Fibroblast of lung (primary cell): Measurements from ENCODE around the gene SDCBP2. TPM values are rescaled to one million over a fixed set of nuclear protein-coding genes. Genes with fewer than 3 reads are reported as not detected.

Experiments
- DNase-seq, 2 donors: peaks; one replicate each; pipeline versions ENCODE4 v3.0.0 to v3.0.0-alpha.2; 2010; ENCODE audit warnings: low read depth in 2 of 2
- H2AFZ ChIP-seq: 2 replicates; pipeline ENCODE4 v1.5.1; 2012; ENCODE audit warnings: low read length, control low read depth, inconsistent platforms
- H3K27ac ChIP-seq: 2 replicates; pipeline ENCODE4 v1.5.1; 2011; ENCODE audit warnings: low read length, control low read depth; ENCODE audit not compliant: insufficient read depth
- H3K27me3 ChIP-seq: 2 replicates; pipeline ENCODE4 v1.5.1; 2011; ENCODE audit warnings: mild to moderate bottlenecking, low read length; ENCODE audit not compliant: control insufficient read depth, insufficient read depth
- H3K36me3 ChIP-seq: 2 replicates; pipeline ENCODE4 v1.5.1; 2011; ENCODE audit warnings: low read length; ENCODE audit not compliant: control insufficient read depth, insufficient read depth
- H3K4me1 ChIP-seq: 2 replicates; pipeline ENCODE4 v1.5.1; 2011; ENCODE audit warnings: low read length; ENCODE audit not compliant: control insufficient read depth, insufficient read depth; ENCODE audit errors: extremely low read depth
- H3K4me2 ChIP-seq: 2 replicates; pipeline ENCODE4 v1.5.1; 2011; ENCODE audit warnings: low read length, control low read depth; ENCODE audit not compliant: insufficient read depth; ENCODE audit errors: extremely low read depth
- H3K4me3 ChIP-seq, 4 experiments: fragments of 200-600 bp in 1 of 4; sonication (generic) in 1 of 4; replicated peaks in 1 of 4; 2 replicates each; pipeline ENCODE4 v1.5.1; 2011 to 2016; ENCODE audit warnings: low read length in 4 of 4, low read depth in 3 of 4, mild to moderate bottlenecking in 3 of 4, control low read depth in 2 of 4, inconsistent platforms in 1 of 4, mixed read lengths in 1 of 4; ENCODE audit not compliant: insufficient read depth in 1 of 4; ENCODE audit errors: control extremely low read depth in 1 of 4
- H3K79me2 ChIP-seq: 2 replicates; pipeline ENCODE4 v1.5.1; 2012; ENCODE audit warnings: mild to moderate bottlenecking, low read length, inconsistent platforms; ENCODE audit not compliant: control insufficient read depth, insufficient read depth
- H3K9ac ChIP-seq: 2 replicates; pipeline ENCODE4 v1.5.1; 2011; ENCODE audit warnings: mild to moderate bottlenecking, low read length, control low read depth; ENCODE audit not compliant: insufficient read depth
- H3K9me3 ChIP-seq: 2 replicates; pipeline ENCODE4 v1.5.1; 2012; ENCODE audit warnings: low read depth, low read length; ENCODE audit not compliant: control insufficient read depth, insufficient read depth
- H4K20me1 ChIP-seq: 2 replicates; pipeline ENCODE4 v1.5.1; 2011; ENCODE audit warnings: low read length; ENCODE audit not compliant: control insufficient read depth, insufficient read depth; ENCODE audit errors: extremely low read depth
- EZH2 ChIP-seq: IDR thresholded peaks from 2 replicates; pipeline ENCODE4 v1.5.1; 2012; ENCODE audit warnings: low read length, control low read depth, mild to moderate bottlenecking; ENCODE audit errors: missing control alignments
- polyA plus RNA-seq, 2 donors: library from polyadenylated mRNA; depleted of rRNA in 1 of 2; stranded (reverse) in 1 of 2; unstranded in 1 of 2; fragments of >200 nt; gene quantifications; 2 replicates each; pipeline ENCODE4 v1.2.1, GENCODE V29; 2011 to 2012; ENCODE audit warnings: missing spikeins in 1 of 2
- total RNA-seq: library from RNA; depleted of rRNA; stranded (reverse); fragments of >200 nt; gene quantifications from 2 replicates; pipeline ENCODE4 v1.2.1, GENCODE V29; 2014
- TF ChIP-seq, protein P1 (sequence below), 2 donors: IDR thresholded peaks in 1 of 2; conservative IDR thresholded peaks in 1 of 2; 1 replicate in 1 of 2; 2 replicates in 1 of 2; pipeline ENCODE4 v1.5.1; 2011 to 2012; ENCODE audit warnings: low read length in 2 of 2, control low read depth in 1 of 2, inconsistent platforms in 1 of 2, low read depth in 1 of 2, mild to moderate bottlenecking in 1 of 2

Gene SDCBP2
- total and polyA plus RNA-seq, 2 donors (not counting 1 experiment from before 2014, with no cell fraction given): 0.78 to 2.1 TPM

DNA sequence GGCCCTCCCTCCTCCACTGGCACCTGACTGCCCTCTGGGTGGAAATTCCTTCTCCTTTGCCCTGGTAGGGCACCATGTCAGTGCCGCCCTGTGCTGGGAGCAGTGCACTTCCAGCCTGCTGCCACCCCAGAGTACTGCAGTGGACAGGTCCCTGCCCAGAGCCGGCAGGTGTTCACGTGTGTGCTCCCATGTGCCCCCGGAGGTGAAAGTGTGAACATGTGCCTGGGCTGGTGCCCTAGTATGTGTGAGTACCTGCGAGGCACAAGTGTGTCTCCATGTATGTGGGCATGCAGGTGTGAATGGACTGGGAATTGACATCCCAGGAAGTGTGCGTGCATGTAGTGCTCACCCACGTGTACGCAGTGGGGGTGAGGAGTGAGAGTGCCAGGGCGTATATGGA, 29.4 kb downstream of the SDCBP2 start:
- TF ChIP-seq, protein P1, sequence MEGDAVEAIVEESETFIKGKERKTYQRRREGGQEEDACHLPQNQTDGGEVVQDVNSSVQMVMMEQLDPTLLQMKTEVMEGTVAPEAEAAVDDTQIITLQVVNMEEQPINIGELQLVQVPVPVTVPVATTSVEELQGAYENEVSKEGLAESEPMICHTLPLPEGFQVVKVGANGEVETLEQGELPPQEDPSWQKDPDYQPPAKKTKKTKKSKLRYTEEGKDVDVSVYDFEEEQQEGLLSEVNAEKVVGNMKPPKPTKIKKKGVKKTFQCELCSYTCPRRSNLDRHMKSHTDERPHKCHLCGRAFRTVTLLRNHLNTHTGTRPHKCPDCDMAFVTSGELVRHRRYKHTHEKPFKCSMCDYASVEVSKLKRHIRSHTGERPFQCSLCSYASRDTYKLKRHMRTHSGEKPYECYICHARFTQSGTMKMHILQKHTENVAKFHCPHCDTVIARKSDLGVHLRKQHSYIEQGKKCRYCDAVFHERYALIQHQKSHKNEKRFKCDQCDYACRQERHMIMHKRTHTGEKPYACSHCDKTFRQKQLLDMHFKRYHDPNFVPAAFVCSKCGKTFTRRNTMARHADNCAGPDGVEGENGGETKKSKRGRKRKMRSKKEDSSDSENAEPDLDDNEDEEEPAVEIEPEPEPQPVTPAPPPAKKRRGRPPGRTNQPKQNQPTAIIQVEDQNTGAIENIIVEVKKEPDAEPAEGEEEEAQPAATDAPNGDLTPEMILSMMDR (conservative IDR thresholded peaks at IDR 0.05 in 1 of 2, IDR thresholded peaks at IDR 0.05 in 1 of 2; ENCODE audit: low read depth in 1 of 2, low read length in 2 of 2): peak in 1 of 2 donors; percentile 24
- TF ChIP-seq EZH2: no peak
- Histone ChIP-seq H3K79me2 (no peaks in the 10 kb centered on the region), H3K9ac (no peak overlapping the region), H3K27me3 (no peaks in the 10 kb centered on the region), H3K4me2 (no peak overlapping the region), H3K36me3 (no peaks in the 10 kb centered on the region), H3K27ac (no peak overlapping the region), H3K4me1 (peaks cover 7% of the 10 kb centered on the region), H3K4me3 (no peak overlapping the region), H2AFZ (no peak overlapping the region), H3K9me3 (no peaks in the 10 kb centered on the region), H4K20me1 (no peaks in the 10 kb centered on the region)
- DNase-seq: no peak

GRCh38 chr20:1298888-1299511, 29.9 kb downstream of the SDCBP2 start:
- Histone ChIP-seq H3K4me2 (no peak overlapping the region), H3K36me3 (no peaks in the 10 kb centered on the region), H3K79me2 (no peaks in the 10 kb centered on the region), H3K9me3 (no peaks in the 10 kb centered on the region), H3K4me3 (no peak overlapping the region), H3K27me3 (no peaks in the 10 kb centered on the region), H3K9ac (no peak overlapping the region), H4K20me1 (no peaks in the 10 kb centered on the region), H2AFZ (no peak overlapping the region), H3K4me1 (peaks cover 7% of the 10 kb centered on the region), H3K27ac (no peak overlapping the region)
- no peak for TF ChIP-seq EZH2
- no peak for DNase-seq

GRCh38 chr20:1298166-1298565, 30.8 kb downstream of the SDCBP2 start:
- Histone ChIP-seq H3K9ac (no peak overlapping the region), H3K9me3 (no peaks in the 10 kb centered on the region), H3K4me2 (no peak overlapping the region), H3K27ac (no peak overlapping the region), H2AFZ (no peak overlapping the region), H3K4me1 (peaks cover 7% of the 10 kb centered on the region), H3K36me3 (no peaks in the 10 kb centered on the region), H3K4me3 (no peak overlapping the region), H4K20me1 (no peaks in the 10 kb centered on the region), H3K27me3 (no peaks in the 10 kb centered on the region), H3K79me2 (no peaks in the 10 kb centered on the region)
- TF ChIP-seq, protein P1 (conservative IDR thresholded peaks at IDR 0.05 in 1 of 2, IDR thresholded peaks at IDR 0.05 in 1 of 2; ENCODE audit: low read depth in 1 of 2, low read length in 2 of 2): no peak
- TF ChIP-seq EZH2: no peak
- DNase-seq: no peak
